Neural progenitor cell (in vitro differentiated cells): ENCODE measurements around the gene IPPK.

Source experiments
- EZH2 ChIP-seq: fragments of 200-600 bp; sonication (generic); IDR thresholded peaks from 2 replicates; pipeline ENCODE4 v1.6.1; 2017; ENCODE audit warnings: antibody characterized with exemption, mild to moderate bottlenecking, moderate library complexity
- EZH2phosphoT487 ChIP-seq: fragments of 200-600 bp; sonication (generic); IDR thresholded peaks from 2 replicates; pipeline ENCODE4 v1.6.1; 2017; ENCODE audit warnings: antibody characterized with exemption
- TF ChIP-seq, protein P1 (sequence below): fragments of 200-600 bp; sonication (generic); IDR thresholded peaks from 2 replicates; pipeline ENCODE4 v1.5.1; 2017; ENCODE audit warnings: antibody characterized with exemption, mild to moderate bottlenecking

DNA sequence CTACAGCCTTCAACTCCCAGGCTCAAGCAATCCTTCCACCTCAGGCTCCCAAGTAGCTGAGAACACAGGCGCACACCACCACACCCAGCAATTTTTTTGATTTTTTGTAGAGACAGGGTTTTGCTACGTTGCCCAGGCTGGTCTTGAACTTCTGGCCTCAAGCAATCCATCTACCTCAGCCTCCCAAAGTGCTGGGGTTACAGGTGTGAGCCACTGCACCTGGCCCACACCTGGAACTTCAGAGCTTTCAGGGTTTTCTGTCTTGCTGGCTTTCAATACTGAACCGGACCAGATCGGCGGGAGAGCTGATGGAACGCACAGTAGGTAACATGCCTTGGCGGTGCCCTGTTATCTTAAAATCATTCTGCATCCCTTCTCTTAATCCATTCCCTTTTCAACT is 30.8 kb downstream of the IPPK start:
- TF ChIP-seq, protein P1, sequence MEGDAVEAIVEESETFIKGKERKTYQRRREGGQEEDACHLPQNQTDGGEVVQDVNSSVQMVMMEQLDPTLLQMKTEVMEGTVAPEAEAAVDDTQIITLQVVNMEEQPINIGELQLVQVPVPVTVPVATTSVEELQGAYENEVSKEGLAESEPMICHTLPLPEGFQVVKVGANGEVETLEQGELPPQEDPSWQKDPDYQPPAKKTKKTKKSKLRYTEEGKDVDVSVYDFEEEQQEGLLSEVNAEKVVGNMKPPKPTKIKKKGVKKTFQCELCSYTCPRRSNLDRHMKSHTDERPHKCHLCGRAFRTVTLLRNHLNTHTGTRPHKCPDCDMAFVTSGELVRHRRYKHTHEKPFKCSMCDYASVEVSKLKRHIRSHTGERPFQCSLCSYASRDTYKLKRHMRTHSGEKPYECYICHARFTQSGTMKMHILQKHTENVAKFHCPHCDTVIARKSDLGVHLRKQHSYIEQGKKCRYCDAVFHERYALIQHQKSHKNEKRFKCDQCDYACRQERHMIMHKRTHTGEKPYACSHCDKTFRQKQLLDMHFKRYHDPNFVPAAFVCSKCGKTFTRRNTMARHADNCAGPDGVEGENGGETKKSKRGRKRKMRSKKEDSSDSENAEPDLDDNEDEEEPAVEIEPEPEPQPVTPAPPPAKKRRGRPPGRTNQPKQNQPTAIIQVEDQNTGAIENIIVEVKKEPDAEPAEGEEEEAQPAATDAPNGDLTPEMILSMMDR = no peak
- TF ChIP-seq EZH2phosphoT487 = no peak
- no peak for TF ChIP-seq EZH2
